T-cell (primary cell): Measurements from ENCODE around the gene DPEP1. TPM values are rescaled to one million over a fixed set of nuclear protein-coding genes. Genes with fewer than 3 reads are reported as not detected.
A peak's percentile ranks its signal among the peaks of the same experiment; 100 is the strongest.

ENCODE experiments used
- ATAC-seq, 4 experiments: fragments of 200-7000 bp in 3 of 4; fragments of 150-1000 bp in 1 of 4; cut with Tn5 transposase; replicated peaks in 1 of 4; 1 replicate in 3 of 4; 2 replicates in 1 of 4; pipeline ENCODE4 v1.10.0; 2021; ENCODE audit warnings: moderate library complexity in 3 of 4, mild to moderate bottlenecking in 2 of 4, moderate number of reproducible peaks in 1 of 4
- CTCF ChIA-PET, 2 donors: fragments of 300-600 bp; sonication (Branson Sonifier 250); formaldehyde crosslinking; loops; one replicate each; lab custom pipeline; 2022; ENCODE audit warnings: antibody characterized with exemption in 2 of 2; lab: Charles Lee
- POLR2A ChIA-PET, 2 donors: fragments of 300-600 bp; sonication (Branson Sonifier 250); formaldehyde crosslinking; loops; one replicate each; lab custom pipeline; 2022; ENCODE audit warnings: antibody characterized with exemption in 2 of 2; lab: Charles Lee
- DNase-seq, 35 experiments: peaks; one replicate each; pipeline versions ENCODE4 v3.0.0 to v3.0.0-alpha.2; 2013 to 2023
- H3K27ac ChIP-seq: one replicate; pipeline ENCODE4 v1.5.1; 2013; ENCODE audit warnings: low read length
- H3K27me3 ChIP-seq, 2 experiments: replicated peaks in 1 of 2; 1 replicate in 1 of 2; 2 replicates in 1 of 2; pipeline versions ENCODE4 v1.6.1 to v1.7.0; 2013; ENCODE audit warnings: low read length in 1 of 2, mixed read lengths in 1 of 2; ENCODE audit not compliant: control insufficient read depth in 2 of 2, insufficient read depth in 2 of 2; ENCODE audit errors: extremely low read depth in 1 of 2
- H3K36me3 ChIP-seq, 2 donors: 1 replicate in 1 of 2; 2 replicates in 1 of 2; pipeline versions ENCODE4 v1.6.1 to v1.7.0; 2013; ENCODE audit warnings: low read length in 1 of 2; ENCODE audit not compliant: control insufficient read depth in 2 of 2, insufficient read depth in 1 of 2; ENCODE audit errors: extremely low read depth in 1 of 2
- H3K4me1 ChIP-seq, 2 experiments: 1 replicate in 1 of 2; 2 replicates in 1 of 2; pipeline versions ENCODE4 v1.6.1 to v1.7.0; 2013; ENCODE audit warnings: low read length in 2 of 2, mixed read lengths in 1 of 2; ENCODE audit not compliant: insufficient read depth in 2 of 2, control insufficient read depth in 1 of 2; ENCODE audit errors: extremely low read depth in 1 of 2
- H3K4me3 ChIP-seq, 2 donors: 1 replicate in 1 of 2; 2 replicates in 1 of 2; pipeline versions ENCODE4 v1.5.1 to v1.7.0; 2013; ENCODE audit warnings: mild to moderate bottlenecking in 2 of 2, low read length in 1 of 2, moderate library complexity in 1 of 2; ENCODE audit not compliant: control insufficient read depth in 1 of 2; ENCODE audit errors: extremely low read depth in 1 of 2
- H3K9me3 ChIP-seq: 2 replicates; pipeline ENCODE4 v1.7.0; 2013
- H3K27ac Mint-ChIP-seq, 2 donors: one replicate each; pipeline ENCODE4 v1.8.0; 2020 to 2021; ENCODE audit warnings: mild to moderate bottlenecking in 2 of 2, mixed read lengths in 2 of 2
- H3K27me3 Mint-ChIP-seq, 2 donors: one replicate each; pipeline ENCODE4 v1.8.0; 2021 to 2022; ENCODE audit warnings: mixed read lengths in 2 of 2
- H3K36me3 Mint-ChIP-seq: one replicate; pipeline ENCODE4 v1.8.0; 2021; ENCODE audit warnings: mixed read lengths
- H3K4me1 Mint-ChIP-seq, 3 donors: one replicate each; pipeline ENCODE4 v1.8.0; 2020 to 2022; ENCODE audit warnings: mixed read lengths in 3 of 3, mild to moderate bottlenecking in 1 of 3
- H3K4me3 Mint-ChIP-seq, 3 donors: one replicate each; pipeline ENCODE4 v1.8.0; 2020 to 2022; ENCODE audit warnings: mild to moderate bottlenecking in 3 of 3, mixed read lengths in 3 of 3, moderate library complexity in 3 of 3
- H3K9me3 Mint-ChIP-seq, 3 donors: one replicate each; pipeline ENCODE4 v1.8.0; 2020 to 2022; ENCODE audit warnings: mixed read lengths in 3 of 3
- WGBS: methylation state at CpG from one replicate; pipeline ENCODE4 v1.1.5; 2013; ENCODE audit warnings: missing lambda C conversion rate; ENCODE audit not compliant: insufficient coverage; 5-methylcytosine and 5-hydroxymethylcytosine counted together
- total RNA-seq, 35 experiments: library from RNA in 6 of 35; stranded (reverse) in 6 of 35; fragments of 120-200 nt in 1 of 35; gene quantifications; one replicate each; pipeline versions ENCODE4 v1.2.1 to v1.2.4 and lab custom pipeline; 2013 to 2026

DPEP1 gene
- total RNA-seq, 5 donors from 2014 or later (not counting 1 experiment from before 2014, with no cell fraction given): 0.18 TPM; not detected in 4

DNA sequence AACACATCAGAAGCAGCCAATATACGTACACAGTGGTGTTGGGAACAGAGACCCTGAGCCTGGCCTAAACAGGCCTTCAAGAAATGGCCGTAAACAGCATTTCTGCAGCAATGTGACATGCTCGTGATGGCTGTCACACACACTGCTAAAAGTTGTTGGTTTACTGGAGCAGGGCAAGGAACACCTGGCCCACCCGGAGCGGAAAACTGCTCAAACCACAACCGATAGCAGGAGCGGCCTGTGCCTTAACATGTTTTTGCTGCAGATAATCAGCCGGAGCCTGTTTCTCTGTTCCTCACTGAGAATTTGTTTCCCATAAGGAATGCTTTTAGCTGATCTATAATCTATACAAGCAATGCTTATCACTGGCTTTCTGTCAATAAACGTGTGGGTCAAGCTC is 6.0 kb upstream of the DPEP1 start:
- WGBS: 55% methylated on average over 9 of the region's 9 CpGs
- Histone ChIP-seq H3K36me3 (no peaks in the 10 kb centered on the region), H3K27ac (no peak overlapping the region), H3K27me3 (peaks cover 0 to under 1% of the 10 kb centered on the region in 2 experiments), H3K4me3 (no peak overlapping the region), H3K4me1 (peaks cover 0 to 8% of the 10 kb centered on the region in 2 experiments), H3K9me3 (no peaks in the 10 kb centered on the region)
- no peaks in the 10 kb centered on the region for H3K36me3 Mint-ChIP-seq
- peaks cover 0 to under 1% (median 0%) of the 10 kb centered on the region in 3 donors for H3K9me3 Mint-ChIP-seq
- ChIA-PET CTCF (interaction anchor here in 1 of 2 donors (0.6 kb wide), 1 partner anchor 12 kb away, joined by 8 read pairs; no protein-coding TSS in a partner anchor), POLR2A (no interaction called here)
- no peak overlapping the region for H3K27ac Mint-ChIP-seq
- H3K4me3 Mint-ChIP-seq: no peak overlapping the region
- no peaks in the 10 kb centered on the region for H3K27me3 Mint-ChIP-seq
- H3K4me1 Mint-ChIP-seq: peaks cover 7 to 8% (median 7%) of the 10 kb centered on the region in 3 donors
- DNase-seq: no peak
- no peak for ATAC-seq

DNA sequence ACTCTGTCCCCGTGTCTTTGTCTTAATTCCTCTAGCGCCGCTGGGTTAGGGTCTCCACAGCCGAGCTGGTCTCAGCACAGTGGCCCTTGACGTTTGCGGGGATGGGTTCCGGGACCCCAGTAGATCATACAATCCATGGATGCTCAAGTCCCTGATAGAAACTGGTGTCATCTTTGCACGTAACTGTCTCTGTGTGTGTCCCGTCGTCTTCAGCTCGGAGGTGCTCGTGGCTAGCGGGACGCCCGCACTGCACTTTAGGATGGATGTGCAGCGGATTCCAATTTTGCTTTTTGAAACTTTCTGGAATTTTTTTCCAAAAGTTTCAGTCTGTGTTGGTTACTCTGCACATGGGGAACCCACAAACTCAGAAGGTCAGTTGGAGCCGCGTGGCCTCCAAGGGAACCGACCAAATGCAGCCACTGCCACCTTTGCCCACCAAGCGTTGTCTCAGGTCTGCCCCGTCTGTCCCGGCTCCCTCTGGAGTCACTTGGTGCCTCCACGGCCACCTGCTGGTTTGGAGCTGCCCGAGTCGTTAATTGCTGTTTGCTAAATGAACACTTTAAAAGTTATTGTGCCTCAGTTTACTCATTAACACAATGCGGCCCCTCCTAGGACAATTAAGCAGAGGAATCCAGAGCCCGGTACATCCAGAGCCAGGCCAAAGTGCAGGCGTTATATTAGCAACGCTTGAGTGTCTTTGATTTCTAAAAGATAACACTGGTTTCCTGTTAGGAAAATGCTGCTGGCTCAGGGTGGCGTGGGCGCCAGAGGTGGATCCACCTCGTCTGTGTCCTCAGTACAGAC is 5.3 kb upstream of the DPEP1 start:
- Mint-ChIP-seq H3K4me3 (no peak overlapping the region), H3K4me1 (peaks cover under 1 to 2% (median under 1%) of the 10 kb centered on the region in 3 donors), H3K9me3 (peaks cover 0 to 4% (median 0%) of the 10 kb centered on the region in 3 donors), H3K36me3 (no peaks in the 10 kb centered on the region), H3K27me3 (no peaks in the 10 kb centered on the region), H3K27ac (no peak overlapping the region)
- peaks cover 0 to 2% of the 10 kb centered on the region in 2 experiments for H3K4me1 ChIP-seq
- 90% methylated on average over 28 of the region's 32 CpGs for WGBS
- no peak for DNase-seq
- no peak overlapping the region for H3K27ac ChIP-seq
- no peaks in the 10 kb centered on the region for H3K9me3 ChIP-seq
- no peaks in the 10 kb centered on the region for H3K36me3 ChIP-seq
- POLR2A ChIA-PET: no interaction called here
- H3K4me3 ChIP-seq: no peak overlapping the region
- no peak for ATAC-seq
- H3K27me3 ChIP-seq: no peaks in the 10 kb centered on the region
- CTCF ChIA-PET: interaction anchor here in 1 of 2 donors (0.6 kb wide), 1 partner anchor 11 kb away, joined by 8 read pairs; no protein-coding TSS in a partner anchor

DNA sequence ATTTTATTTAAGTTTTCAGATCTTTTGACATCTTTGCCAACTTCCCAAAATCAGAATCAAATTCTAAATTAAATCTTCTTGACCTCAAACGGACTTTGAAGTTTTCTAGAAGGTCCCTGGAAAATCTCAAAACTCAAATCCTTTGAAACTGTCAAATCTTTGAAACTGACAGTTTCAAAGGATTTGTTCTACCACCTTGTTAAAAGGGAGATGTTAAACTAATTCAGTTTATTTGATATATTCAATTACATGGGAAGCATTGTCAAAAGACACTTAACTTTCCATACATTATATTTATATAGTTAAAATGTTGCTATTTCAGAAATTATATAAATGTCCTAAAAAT is 3.4 kb upstream of the DPEP1 start:
- CTCF ChIA-PET: no interaction called here
- POLR2A ChIA-PET: no interaction called here
- Mint-ChIP-seq H3K36me3 (no peaks in the 10 kb centered on the region), H3K4me3 (no peak overlapping the region), H3K4me1 (peaks cover 0 to 1% (median 0%) of the 10 kb centered on the region in 3 donors), H3K27ac (no peak overlapping the region), H3K9me3 (peaks cover 0 to 4% (median 0%) of the 10 kb centered on the region in 3 donors), H3K27me3 (no peaks in the 10 kb centered on the region)
- DNase-seq: no peak
- Histone ChIP-seq H3K4me1 (peaks cover 0 to 2% of the 10 kb centered on the region in 2 experiments), H3K36me3 (no peaks in the 10 kb centered on the region), H3K27ac (no peak overlapping the region), H3K4me3 (no peak overlapping the region), H3K27me3 (peaks cover 0 to under 1% of the 10 kb centered on the region in 2 experiments), H3K9me3 (no peaks in the 10 kb centered on the region)
- WGBS: no CpG with 5 or more reads among the region's 1 CpG
- ATAC-seq: no peak

DNA sequence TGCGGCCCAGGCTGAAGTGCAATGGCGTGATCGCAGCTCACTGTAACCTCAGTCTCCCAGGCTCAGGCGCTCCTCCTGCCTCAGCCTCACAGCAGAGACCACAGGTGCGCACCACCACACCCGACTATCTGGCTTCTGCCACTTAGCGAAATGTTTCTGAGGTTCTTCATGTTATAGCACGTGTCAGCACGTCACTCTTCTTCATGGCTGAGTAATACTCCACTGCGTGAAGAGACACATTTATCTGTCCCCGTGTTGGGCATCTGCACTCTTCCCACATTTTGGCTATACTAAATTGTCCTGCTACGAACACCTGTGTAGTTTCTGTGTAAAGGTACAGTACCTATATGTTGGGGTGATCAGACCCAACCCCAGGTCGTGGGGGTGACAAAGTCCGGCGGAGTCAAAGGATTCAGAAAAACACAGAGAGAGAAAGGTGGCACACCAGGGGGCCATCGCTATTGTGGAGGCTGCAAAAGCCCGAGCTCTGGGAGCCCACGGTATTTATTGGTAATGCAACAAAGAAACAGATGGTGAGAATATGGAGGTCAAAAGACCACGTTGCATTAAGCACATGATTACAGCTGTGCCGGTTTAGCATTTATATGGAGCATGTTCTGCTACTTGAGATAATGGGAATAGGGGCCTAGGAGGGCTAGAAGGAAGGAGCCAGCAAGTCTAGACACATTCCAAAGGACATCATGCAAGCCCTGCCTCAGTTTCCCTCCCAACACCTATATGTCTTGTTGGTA is 851 bp upstream of the DPEP1 start:
- Histone ChIP-seq H3K9me3 (no peaks in the 10 kb centered on the region), H3K27ac (no peak overlapping the region), H3K36me3 (no peaks in the 10 kb centered on the region), H3K27me3 (peaks cover 0 to 4% of the 10 kb centered on the region in 2 experiments), H3K4me3 (no peak overlapping the region), H3K4me1 (peaks cover 3 to 26% of the 10 kb centered on the region in 2 experiments)
- Mint-ChIP-seq H3K27ac (no peak overlapping the region), H3K9me3 (peaks cover 0 to 10% (median 3%) of the 10 kb centered on the region in 3 donors), H3K27me3 (no peaks in the 10 kb centered on the region), H3K36me3 (no peaks in the 10 kb centered on the region), H3K4me3 (no peak overlapping the region), H3K4me1 (peaks cover 11 to 13% (median 13%) of the 10 kb centered on the region in 3 donors)
- ChIA-PET CTCF (no interaction called here), POLR2A (no interaction called here)
- 92% methylated on average over 14 of the region's 20 CpGs for WGBS
- ATAC-seq: no peak
- DNase-seq: no peak

DNA sequence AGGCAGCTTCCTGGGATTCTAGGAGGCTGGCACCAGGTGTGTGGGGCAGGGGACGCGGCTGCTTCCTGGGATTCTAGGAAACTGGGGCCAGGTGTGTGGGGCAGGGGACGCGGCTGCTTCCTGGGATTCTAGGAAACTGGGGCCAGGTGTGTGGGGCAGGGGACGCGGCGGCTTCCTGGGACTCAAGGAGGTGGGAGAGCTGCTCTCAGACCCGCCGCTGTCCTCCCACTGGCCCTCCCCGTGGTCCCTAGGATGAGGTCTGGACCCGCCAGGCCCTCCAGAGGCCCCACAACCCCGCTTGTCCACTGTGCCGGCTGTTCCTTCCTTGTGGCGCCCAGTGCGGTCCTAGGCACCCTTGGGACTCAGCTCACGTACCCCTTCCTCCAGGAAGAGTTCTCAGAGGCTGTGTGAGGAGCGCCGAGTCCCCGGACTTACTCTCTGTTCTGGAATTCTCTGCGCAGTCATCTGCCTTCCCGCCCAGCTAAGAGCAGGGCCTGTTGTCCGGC is 565 bp downstream of the DPEP1 start:
- Histone ChIP-seq H3K27ac (no peak overlapping the region), H3K36me3 (no peaks in the 10 kb centered on the region), H3K4me3 (no peak overlapping the region), H3K27me3 (peaks cover 0 to 4% of the 10 kb centered on the region in 2 experiments), H3K9me3 (no peaks in the 10 kb centered on the region), H3K4me1 (peaks cover 3 to 32% of the 10 kb centered on the region in 2 experiments)
- 92% methylated on average over 20 of the region's 22 CpGs for WGBS
- H3K4me3 Mint-ChIP-seq: no peak overlapping the region
- CTCF ChIA-PET: no interaction called here
- peaks cover 11 to 13% (median 13%) of the 10 kb centered on the region in 3 donors for H3K4me1 Mint-ChIP-seq
- no peak for DNase-seq
- no peaks in the 10 kb centered on the region for H3K36me3 Mint-ChIP-seq
- POLR2A ChIA-PET: no interaction called here
- H3K9me3 Mint-ChIP-seq: peaks cover 0 to 10% (median 3%) of the 10 kb centered on the region in 3 donors
- H3K27me3 Mint-ChIP-seq: no peaks in the 10 kb centered on the region
- no peak for ATAC-seq
- H3K27ac Mint-ChIP-seq: no peak overlapping the region

DNA sequence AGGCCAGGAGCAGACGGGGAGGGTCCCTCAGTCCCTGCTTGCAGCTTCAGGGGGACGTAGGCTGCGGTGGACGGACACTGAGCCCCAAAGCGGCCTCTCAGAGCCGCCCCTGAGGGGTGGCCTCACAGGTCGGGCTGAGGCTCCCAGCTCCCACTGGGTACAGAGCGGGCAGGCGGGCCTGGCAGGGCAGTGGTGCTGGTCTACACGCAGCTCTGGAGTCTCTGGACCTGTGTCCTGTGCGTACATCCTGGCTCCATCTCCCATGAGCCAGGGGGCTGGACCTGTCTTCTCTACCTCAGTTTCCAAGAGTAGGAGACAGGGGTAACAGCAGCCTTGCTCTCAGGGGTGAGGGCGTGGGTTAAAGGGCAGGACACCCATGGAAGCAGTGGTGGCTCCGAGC is 1.7 kb downstream of the DPEP1 start:
- ChIA-PET CTCF (interaction anchor here in 1 of 2 donors (0.9 kb wide), 1 partner anchor 256 kb away, joined by 4 read pairs; no protein-coding TSS in a partner anchor), POLR2A (no interaction called here)
- peak in 1 of 4 experiments; percentile 4 for ATAC-seq
- Mint-ChIP-seq H3K27ac (no peak overlapping the region), H3K27me3 (no peaks in the 10 kb centered on the region), H3K4me3 (no peak overlapping the region), H3K36me3 (no peaks in the 10 kb centered on the region), H3K9me3 (peaks cover 0 to 10% (median 3%) of the 10 kb centered on the region in 3 donors), H3K4me1 (peaks cover 11 to 13% (median 13%) of the 10 kb centered on the region in 3 donors)
- H3K27ac ChIP-seq: no peak overlapping the region
- H3K36me3 ChIP-seq: no peaks in the 10 kb centered on the region
- H3K27me3 ChIP-seq: peaks cover 0 to 6% of the 10 kb centered on the region in 2 experiments
- whole genome bisulfite sequencing: 91% methylated on average over 8 of the region's 13 CpGs
- no peak for DNase-seq
- H3K4me3 ChIP-seq: no peak overlapping the region
- H3K4me1 ChIP-seq: peaks cover 3 to 32% of the 10 kb centered on the region in 2 experiments
- no peaks in the 10 kb centered on the region for H3K9me3 ChIP-seq
